DLD1 (cell line): ENCODE data around the gene POLR1A.
"Not testable (repeated sequence)": the region's sequence is repeated elsewhere in the genome, so short reads cannot be mapped to it uniquely, and the experiment has no call there.

Experiments
- in situ Hi-C: cut with HindIII; loops from 2 replicates; pipeline ENCODE4 v1.10.0; 2017; ENCODE audit warnings: low sequenced_read_pairs

The POLR1A gene

GRCh38 chr2:86001326-86001725, 104.4 kb downstream of the POLR1A start:
- in situ Hi-C loops: no loop called here

GRCh38 chr2:86000938-86001312, 104.8 kb downstream of the POLR1A start:
- in situ Hi-C loops: no loop called here

GRCh38 chr2:86000131-86000937, 105.4 kb downstream of the POLR1A start:
- in situ Hi-C loops: no loop called here

GRCh38 chr2:85999061-85999831, 106.4 kb downstream of the POLR1A start:
- in situ Hi-C loops: no loop called here

GRCh38 chr2:85998071-85998991, 107.4 kb downstream of the POLR1A start:
- in situ Hi-C loops: no loop called here

GRCh38 chr2:85997017-85997970, 108.4 kb downstream of the POLR1A start:
- in situ Hi-C loops: no loop called here

- in situ Hi-C loops: no loop called here
Measured at GRCh38 chr2:85996591-85996990, 109.1 kb downstream of the POLR1A start.

- in situ Hi-C loops: no loop called here
Measured at GRCh38 chr2:85995648-85996529, 109.8 kb downstream of the POLR1A start.

GRCh38 chr2:85994897-85995647, 110.6 kb downstream of the POLR1A start:
- in situ Hi-C loops: no loop called here

GRCh38 chr2:85994421-85994777, 111.3 kb downstream of the POLR1A start:
- in situ Hi-C loops: no loop called here

- in situ Hi-C loops: no loop called here
Measured at GRCh38 chr2:85992611-85993010, 113.1 kb downstream of the POLR1A start.

GRCh38 chr2:85992053-85992452, 113.6 kb downstream of the POLR1A start:
- in situ Hi-C loops: not testable (repeated sequence)

GRCh38 chr2:85990084-85990483, 115.6 kb downstream of the POLR1A start:
- in situ Hi-C loops: no loop called here

- in situ Hi-C loops: no loop called here
Measured at GRCh38 chr2:85989288-85989865, 116.3 kb downstream of the POLR1A start.

- in situ Hi-C loops: no loop called here
Measured at GRCh38 chr2:85988914-85989270, 116.8 kb downstream of the POLR1A start.

GRCh38 chr2:85988175-85988913, 117.3 kb downstream of the POLR1A start:
- in situ Hi-C loops: no loop called here
